HepG2 (cell line): ENCODE data around the gene IFNAR1. TPM values are rescaled to one million over a fixed set of nuclear protein-coding genes. Genes with fewer than 3 reads are reported as not detected.

Experiments used
- CCDC6 ChIP-seq: sonication (generic); formaldehyde crosslinking; IDR thresholded peaks from 2 replicates; pipeline ENCODE4 v1.8.1; 2022; ENCODE audit warnings: mild to moderate bottlenecking, missing genetic modification reagents, moderate library complexity
- DRAP1 ChIP-seq: IDR thresholded peaks from 2 replicates; pipeline ENCODE4 v1.6.1; 2016; ENCODE audit warnings: missing genetic modification reagents, missing compliant biosample characterization
- ELF4 ChIP-seq: sonication (generic); formaldehyde crosslinking; IDR thresholded peaks from 2 replicates; pipeline ENCODE4 v1.5.0; 2020; ENCODE audit warnings: missing genetic modification reagents, mild to moderate bottlenecking, moderate library complexity, borderline replicate concordance
- FOXK1 ChIP-seq: sonication (generic); formaldehyde crosslinking; IDR thresholded peaks from 2 replicates; pipeline ENCODE4 v1.4.0; 2020; ENCODE audit warnings: low read depth, missing genetic modification reagents, borderline replicate concordance
- GATAD1 ChIP-seq: IDR thresholded peaks from 2 replicates; pipeline ENCODE4 v1.6.1; 2016; ENCODE audit warnings: missing genetic modification reagents, missing compliant biosample characterization
- GMEB1 ChIP-seq: sonication (generic); formaldehyde crosslinking; IDR thresholded peaks from 2 replicates; pipeline ENCODE4 v1.5.1; 2020; ENCODE audit warnings: missing genetic modification reagents, mild to moderate bottlenecking, borderline replicate concordance
- HMG20B ChIP-seq: conservative IDR thresholded peaks from 2 replicates; pipeline ENCODE4 v1.6.1; 2016; ENCODE audit warnings: missing genetic modification reagents, missing compliant biosample characterization
- HNF4G ChIP-seq, 2 experiments: sonication (generic) in 1 of 2; formaldehyde crosslinking in 1 of 2; IDR thresholded peaks; 2 replicates each; pipeline versions ENCODE4 v1.4.0 to v1.6.1; 2011 to 2020; ENCODE audit warnings: borderline replicate concordance in 2 of 2, low read depth in 2 of 2, mild to moderate bottlenecking in 2 of 2, low read length in 1 of 2, missing genetic modification reagents in 1 of 2, moderate library complexity in 1 of 2
- MATR3 ChIP-seq: sonication (generic); formaldehyde crosslinking; IDR thresholded peaks from 2 replicates; pipeline ENCODE4 v1.4.0; 2020; ENCODE audit warnings: missing genetic modification reagents
- MEF2D ChIP-seq: sonication (generic); formaldehyde crosslinking; IDR thresholded peaks from 2 replicates; pipeline ENCODE4 v1.5.1; 2020; ENCODE audit warnings: mild to moderate bottlenecking, missing genetic modification reagents
- MYC ChIP-seq: sonication (generic); formaldehyde crosslinking; IDR thresholded peaks from 2 replicates; pipeline ENCODE4 v1.9.0; 2021; ENCODE audit warnings: missing genetic modification reagents, borderline replicate concordance
- TBL1XR1 ChIP-seq: fragments of 150-350 bp; IDR thresholded peaks from 2 replicates; pipeline ENCODE4 v1.6.1; 2014; ENCODE audit warnings: borderline replicate concordance, low read length; ENCODE audit not compliant: partially characterized antibody
- ZBTB7B ChIP-seq: sonication (generic); formaldehyde crosslinking; IDR thresholded peaks from 2 replicates; pipeline ENCODE4 v1.4.0; 2020; ENCODE audit warnings: missing genetic modification reagents
- ZKSCAN8 ChIP-seq: IDR thresholded peaks from 2 replicates; pipeline ENCODE4 v1.6.1; 2016; ENCODE audit warnings: borderline replicate concordance, missing genetic modification reagents, missing compliant biosample characterization
- ZNF101 ChIP-seq: sonication (generic); formaldehyde crosslinking; IDR thresholded peaks from 2 replicates; pipeline ENCODE4 v1.4.0; 2020; ENCODE audit warnings: mild to moderate bottlenecking, low read depth, missing genetic modification reagents, borderline replicate concordance
- ZNF543 ChIP-seq: sonication (generic); formaldehyde crosslinking; IDR thresholded peaks from 2 replicates; pipeline ENCODE4 v1.4.0; 2020; ENCODE audit warnings: mild to moderate bottlenecking, missing genetic modification reagents
- ZNF646 ChIP-seq: sonication (generic); formaldehyde crosslinking; IDR thresholded peaks from 2 replicates; pipeline ENCODE4 v1.9.0; 2021; ENCODE audit warnings: mild to moderate bottlenecking, missing genetic modification reagents
- ZNF7 ChIP-seq: IDR thresholded peaks from 2 replicates; pipeline ENCODE4 v1.6.1; 2016; ENCODE audit warnings: missing biosample characterization, missing genetic modification reagents
- ZNF746 ChIP-seq: sonication (generic); formaldehyde crosslinking; IDR thresholded peaks from 2 replicates; pipeline ENCODE4 v1.8.0; 2022; ENCODE audit warnings: mild to moderate bottlenecking, missing genetic modification reagents
- ZNF878 ChIP-seq: sonication (generic); formaldehyde crosslinking; IDR thresholded peaks from 2 replicates; pipeline ENCODE4 v1.8.1; 2023; ENCODE audit warnings: mild to moderate bottlenecking, missing genetic modification reagents, moderate library complexity
- polyA plus RNA-seq, 8 experiments: library from polyadenylated mRNA; depleted of rRNA in 3 of 8; stranded (reverse) in 7 of 8; unstranded in 1 of 8; fragments of >200 nt; fragmentation: Illumina TruSeq in 4 of 8; extraction: Trizol in 4 of 8; gene quantifications; 2 replicates each; pipeline versions ENCODE4 v1.2.1 to v1.2.3, GENCODE V29; 2011 to 2016; ENCODE audit warnings: low read depth in 4 of 8, missing spikeins in 1 of 8, mixed read lengths in 1 of 8; ENCODE audit not compliant: insufficient read depth in 1 of 8
- total RNA-seq, 5 experiments: library from RNA; depleted of rRNA; stranded (reverse); fragments of >200 nt; fragmentation: Illumina TruSeq; extraction: Trizol; gene quantifications; 2 replicates each; pipeline ENCODE4 v1.2.3, GENCODE V29; 2016; ENCODE audit warnings: low read depth in 1 of 5

The IFNAR1 gene
- total and polyA plus RNA-seq, 2 of the 13 experiments (the other 11 are each of a cell fraction or from before 2014, with no cell fraction given): 6.7 to 9.3 TPM

- TF ChIP-seq DRAP1 (CRISPR knock-in tag): peak; percentile 60; the same call in 1 of the 2 replicates
- TF ChIP-seq ZKSCAN8 (CRISPR knock-in tag): peak; percentile 58; the same call in 1 of the 2 replicates
- TF ChIP-seq GMEB1 (CRISPR knock-in tag): peak; percentile 44; the same call in 1 of the 2 replicates
- TF ChIP-seq HNF4G (IDR thresholded peaks at IDR 0.05; ENCODE audit: borderline replicate concordance, low read depth, low read length): peak; percentile 35; the same call in 1 of the 2 replicates
- TF ChIP-seq HNF4G (CRISPR knock-in tag; IDR thresholded peaks at IDR 0.05; ENCODE audit: borderline replicate concordance, low read depth): no peak; the same call in 1 of the 2 replicates
- TF ChIP-seq CCDC6 (CRISPR knock-in tag): peak; percentile 74; the same call in 1 of the 2 replicates
- no peak for TF ChIP-seq MEF2D (CRISPR knock-in tag)
- no peak for TF ChIP-seq ZNF101
- peak; percentile 67 for TF ChIP-seq TBL1XR1
- 0 out of 2 replicates have a peak, but pooled peaks have one; percentile 24 for TF ChIP-seq ZNF746 (CRISPR knock-in tag)
- TF ChIP-seq ZNF646 (CRISPR knock-in tag): no peak
- TF ChIP-seq FOXK1 (CRISPR knock-in tag): peak; percentile 41; the same call in 1 of the 2 replicates
- no peak for TF ChIP-seq MATR3 (CRISPR knock-in tag)
- no peak for TF ChIP-seq ZNF543 (CRISPR knock-in tag)
- TF ChIP-seq ZBTB7B (CRISPR knock-in tag): peak; percentile 78
- TF ChIP-seq ELF4 (CRISPR knock-in tag): 0 out of 2 replicates have a peak, but pooled peaks have one; percentile 50
- TF ChIP-seq HMG20B (CRISPR knock-in tag): 0 out of 2 replicates have a peak, but pooled peaks have one; percentile 49
- TF ChIP-seq ZNF878 (CRISPR knock-in tag): peak; percentile 77; the same call in 1 of the 2 replicates
- TF ChIP-seq GATAD1: no peak
- TF ChIP-seq ZNF7 (CRISPR knock-in tag): no peak
- peak; percentile 92 for TF ChIP-seq MYC (CRISPR knock-in tag)
These were observed 58.5 kb downstream of the IFNAR1 start (continued) for GRCh38 chr21:33383056-33383888.
